Measurements from ENCODE around the gene RBCK1.
A peak's percentile ranks its signal among the peaks of the same experiment; 100 is the strongest.
"Not testable (repeated sequence)": the region's sequence is repeated elsewhere in the genome, so short reads cannot be mapped to it uniquely, and the experiment has no call there.

Gene RBCK1

DNA sequence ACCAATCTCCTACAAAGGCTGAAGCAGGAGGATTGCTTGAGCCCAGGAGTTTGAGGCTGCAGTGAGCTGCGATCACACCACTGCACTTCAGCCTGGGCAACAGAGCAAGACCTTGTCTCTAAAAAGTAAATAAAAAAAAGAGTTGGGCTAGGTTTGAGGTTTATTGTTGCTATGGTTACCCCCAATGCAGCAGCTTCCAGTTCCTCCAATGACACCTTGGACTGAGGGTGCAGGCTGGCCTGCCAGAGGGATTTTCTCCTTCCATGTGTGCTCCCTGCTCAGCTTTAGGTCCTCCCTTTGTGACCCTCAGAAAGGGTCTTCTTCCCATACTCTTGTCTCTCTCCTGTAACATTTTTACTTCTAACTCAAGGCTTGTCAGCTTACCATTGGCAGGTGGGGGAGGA, 64.8 kb downstream of the RBCK1 start:
- DNase-seq (ENCODE audit: low spot score) = no peak

DNA sequence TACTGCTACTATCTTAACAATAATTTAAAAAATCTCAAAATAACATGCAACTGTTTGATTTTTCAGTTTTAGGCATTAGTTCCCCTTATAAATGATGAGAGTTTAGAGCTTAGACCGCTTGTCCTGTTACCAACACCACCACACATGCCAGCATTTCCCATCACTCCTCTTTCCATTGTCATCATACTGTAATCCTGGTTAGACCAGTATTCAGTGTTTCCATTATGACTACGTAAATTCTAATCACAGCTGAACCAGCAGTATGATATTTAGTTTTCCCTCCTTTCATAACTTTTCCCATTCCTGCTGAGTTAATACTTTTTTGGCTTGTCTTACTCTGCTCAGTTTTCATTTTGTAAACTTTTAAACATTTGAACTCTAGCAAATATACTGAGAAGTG, 66.5 kb downstream of the RBCK1 start:
- no peak for DNase-seq (ENCODE audit: low spot score)

DNA sequence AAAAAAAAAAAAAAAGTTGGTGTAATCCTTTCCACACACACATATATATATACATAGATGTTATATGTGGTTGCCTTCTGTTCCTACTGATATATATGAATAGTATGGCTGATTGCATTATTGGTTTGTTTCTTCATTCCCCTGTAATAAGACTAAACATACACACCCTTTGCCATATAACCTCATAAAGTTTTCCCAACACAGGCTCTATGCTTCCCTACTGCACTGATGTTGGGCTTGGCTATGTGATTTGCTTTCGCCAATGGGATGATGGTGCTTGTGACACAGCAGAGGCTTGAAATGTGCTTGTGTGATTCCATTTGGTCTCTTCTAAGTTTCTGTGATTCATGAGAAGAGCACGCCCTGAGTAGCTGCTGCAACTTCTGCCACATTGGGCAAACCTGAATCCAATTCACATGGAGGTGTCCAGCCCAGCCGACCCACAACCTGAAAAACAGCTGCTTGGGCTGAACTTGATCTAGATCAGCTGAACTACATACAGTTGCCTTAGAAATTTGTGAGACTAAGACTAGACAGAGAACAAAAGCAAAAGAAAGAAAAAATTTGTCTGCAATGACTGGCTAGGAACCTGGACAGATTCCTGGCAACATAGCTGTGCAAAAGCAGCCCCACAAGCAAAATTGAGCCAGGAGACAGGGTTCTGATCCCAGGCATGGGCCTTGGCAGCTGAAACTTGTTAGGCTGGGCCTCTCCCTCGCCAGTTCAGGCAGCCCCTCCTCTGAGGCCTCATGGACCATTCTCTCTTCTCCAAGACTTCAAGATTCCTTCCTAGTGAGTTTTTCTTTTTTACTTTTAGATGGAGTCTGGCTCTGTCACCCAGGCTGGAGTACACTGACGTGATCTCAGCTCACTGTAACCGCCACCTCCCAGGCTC, 67.6 kb downstream of the RBCK1 start:
- no peak for DNase-seq (ENCODE audit: low spot score)

DNA sequence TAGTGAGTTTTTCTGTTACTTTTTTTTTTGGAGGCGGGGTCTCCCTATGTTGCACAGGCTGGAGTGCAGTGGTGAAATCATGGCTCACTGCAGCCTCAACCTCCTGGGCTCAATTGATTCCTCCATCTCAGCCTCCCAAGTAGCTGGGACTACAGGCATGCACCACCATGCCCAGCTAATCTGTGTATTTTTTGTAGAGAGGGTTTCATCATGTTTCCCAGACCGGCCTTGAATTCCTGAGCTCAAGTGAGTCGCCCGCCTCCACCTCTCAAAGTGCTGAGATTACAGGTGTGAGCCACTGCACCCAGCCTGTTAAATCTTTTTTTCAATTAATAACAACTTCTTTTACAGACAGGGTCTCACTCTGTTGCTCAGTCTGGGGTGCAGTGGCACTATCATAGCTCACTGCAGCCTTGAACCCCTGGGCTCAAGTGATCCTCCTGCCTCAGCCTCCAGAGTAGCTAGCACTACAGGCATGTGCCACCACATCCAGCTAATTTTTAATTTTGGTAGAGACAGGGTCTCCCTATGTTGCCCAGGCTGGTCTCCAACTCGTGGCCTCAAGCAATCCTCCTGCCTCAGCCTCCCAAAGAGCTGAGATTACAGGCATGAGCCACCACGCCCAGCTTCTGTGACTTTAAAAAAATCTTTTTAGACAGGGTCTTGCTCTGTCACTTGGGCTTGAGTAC, 68.6 kb downstream of the RBCK1 start:
- not testable (repeated sequence) for DNase-seq (ENCODE audit: low spot score)

DNA sequence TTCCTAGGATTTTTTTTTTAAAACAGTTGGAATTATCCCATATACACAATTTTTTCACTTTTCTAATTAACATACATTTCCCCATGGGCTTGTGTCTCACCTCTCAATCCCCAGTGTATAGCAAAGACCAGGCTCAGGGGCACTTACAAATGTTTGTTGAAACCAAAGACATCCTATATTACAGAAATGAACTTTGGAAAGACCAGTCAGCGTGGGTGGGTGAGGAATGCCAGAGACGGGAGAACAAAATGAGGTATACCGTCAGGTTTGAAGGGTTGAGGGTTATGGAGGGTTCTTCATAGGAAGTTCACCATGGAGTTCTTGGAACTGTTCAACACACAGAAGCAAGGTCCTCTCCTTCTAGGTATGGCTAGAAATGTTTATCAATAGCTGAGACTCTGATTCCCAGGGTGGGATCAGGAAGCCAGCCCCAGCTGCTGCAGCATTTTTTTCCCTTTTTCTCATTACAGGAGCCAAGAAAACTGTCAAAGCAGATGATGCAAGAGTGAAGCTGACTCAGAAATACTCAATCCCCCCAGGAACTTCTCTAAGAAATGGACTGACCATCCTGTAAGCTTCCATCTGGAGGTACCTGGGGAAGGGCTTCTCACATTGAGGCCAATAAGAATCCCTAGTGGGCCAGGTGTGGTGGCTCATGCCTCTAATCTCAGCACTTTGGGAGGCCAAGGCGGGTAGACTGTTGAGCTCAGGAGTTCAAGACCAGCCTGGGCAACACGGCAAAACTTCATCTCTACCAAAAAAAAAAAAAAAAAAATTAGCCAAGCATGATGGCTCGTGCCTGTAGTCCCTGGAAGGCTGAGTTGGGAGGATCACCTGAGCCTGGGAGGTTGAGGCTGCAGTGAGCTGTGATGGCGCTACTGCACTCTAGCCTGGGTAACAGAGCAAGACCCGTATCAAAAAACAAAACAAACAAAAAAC, 70.2 kb downstream of the RBCK1 start:
- DNase-seq (ENCODE audit: low spot score) = no peak

DNA sequence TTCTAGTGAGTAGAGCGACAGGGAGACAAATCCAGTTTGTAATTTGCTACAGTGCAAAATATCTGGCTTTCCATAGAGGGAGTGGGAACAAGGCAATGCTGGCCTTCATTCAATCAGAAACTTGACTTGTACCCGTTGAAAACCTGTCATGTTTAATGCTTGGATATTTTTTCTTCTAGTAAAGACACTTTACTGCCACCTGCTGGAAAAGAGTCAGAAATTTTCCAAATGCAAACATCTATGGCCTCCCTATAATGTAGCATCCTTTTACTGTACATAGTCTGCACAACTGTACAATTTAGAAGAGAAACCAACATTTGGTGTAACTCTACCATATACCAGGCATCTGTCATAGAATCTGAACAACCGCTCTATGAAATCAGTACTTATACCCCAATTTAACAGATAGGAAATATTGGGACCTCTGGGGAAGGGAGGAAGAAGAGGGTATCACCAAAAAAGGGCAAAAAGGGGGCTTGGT, 70.9 kb downstream of the RBCK1 start:
- DNase-seq (ENCODE audit: low spot score) = peak; percentile 62

DNA sequence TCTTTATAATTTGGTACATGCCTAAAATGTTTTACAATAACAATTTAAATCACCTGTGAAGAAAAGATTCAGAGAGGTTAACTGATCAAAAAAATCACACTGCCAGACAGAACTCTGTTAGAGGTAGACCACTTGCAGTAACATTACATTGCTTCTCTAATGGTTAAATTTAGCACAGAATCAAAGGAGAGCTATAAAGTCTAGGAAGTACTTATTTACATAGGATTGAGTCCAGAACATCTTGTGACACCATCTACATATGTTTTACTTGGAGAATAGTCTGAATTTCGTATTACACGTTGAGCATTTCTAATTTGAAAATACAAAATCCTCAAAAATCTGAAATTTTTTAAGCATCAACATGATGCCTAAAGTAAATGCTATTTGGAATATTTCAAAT, 71.4 kb downstream of the RBCK1 start:
- no peak for DNase-seq (ENCODE audit: low spot score)

DNA sequence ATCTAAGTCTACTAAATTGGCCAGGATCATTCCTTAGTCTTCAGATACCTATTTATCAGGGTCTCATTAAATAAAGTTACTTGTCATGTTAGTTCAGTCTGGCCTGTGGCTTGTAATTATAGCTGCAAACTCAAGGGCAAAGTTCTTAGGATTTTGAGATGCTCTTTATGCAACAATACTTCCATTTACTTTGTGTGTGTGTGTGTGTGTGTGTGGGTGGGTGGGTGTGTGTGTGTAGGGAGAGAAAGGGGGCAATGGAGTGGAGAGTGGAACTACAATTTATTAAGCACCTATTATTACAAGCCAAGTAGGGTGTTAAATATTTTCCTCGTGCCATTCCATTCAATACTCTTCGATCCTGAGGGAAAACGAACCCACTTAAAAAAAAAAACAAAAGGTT, 71.9 kb downstream of the RBCK1 start:
- DNase-seq (ENCODE audit: low spot score) = no peak

DNA sequence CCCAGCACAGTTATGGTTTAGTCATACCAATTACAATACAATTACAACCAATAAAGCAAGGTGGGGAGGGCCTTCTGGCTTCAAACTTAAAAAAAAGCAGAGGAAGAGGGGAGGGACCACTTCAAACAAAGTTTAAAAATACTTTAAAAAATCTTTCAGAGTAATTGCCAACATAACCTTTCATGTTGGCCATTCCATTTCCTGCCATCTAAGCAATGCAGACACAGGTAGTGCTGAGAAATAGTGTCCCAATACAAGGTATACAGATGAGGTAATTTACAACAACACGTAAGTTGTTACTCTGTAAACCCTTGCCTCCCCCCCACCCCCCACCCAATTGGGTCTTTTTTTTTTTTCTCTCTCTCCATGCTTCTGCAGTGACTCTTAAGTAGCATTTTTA, 73.1 kb downstream of the RBCK1 start:
- DNase-seq (ENCODE audit: low spot score) = no peak

Measured in kidney capillary endothelial cell (primary cell).